ENCODE measurements around the gene PRKAG2.

The PRKAG2 gene

DNA sequence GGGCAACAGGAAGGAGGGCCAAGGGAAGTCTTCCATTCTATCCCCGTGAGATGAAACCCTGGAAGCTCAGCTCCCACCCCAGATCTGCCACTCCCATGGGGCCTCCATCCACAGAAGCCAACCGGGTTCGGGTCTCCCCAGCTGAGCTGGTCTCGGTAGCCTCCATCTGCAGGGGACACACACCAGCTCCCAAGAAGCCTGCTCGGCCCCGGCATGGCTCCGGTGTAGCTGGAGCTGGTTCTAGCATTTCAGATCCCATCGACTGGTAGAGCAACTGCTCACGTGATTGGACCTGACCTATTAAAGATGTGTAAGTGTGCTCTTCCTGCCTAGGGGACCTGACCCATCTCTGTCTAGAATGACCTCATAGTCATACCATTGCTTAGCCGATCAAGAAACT lies 138.0 kb downstream of the PRKAG2 start:
- DNase-seq = no peak

DNA sequence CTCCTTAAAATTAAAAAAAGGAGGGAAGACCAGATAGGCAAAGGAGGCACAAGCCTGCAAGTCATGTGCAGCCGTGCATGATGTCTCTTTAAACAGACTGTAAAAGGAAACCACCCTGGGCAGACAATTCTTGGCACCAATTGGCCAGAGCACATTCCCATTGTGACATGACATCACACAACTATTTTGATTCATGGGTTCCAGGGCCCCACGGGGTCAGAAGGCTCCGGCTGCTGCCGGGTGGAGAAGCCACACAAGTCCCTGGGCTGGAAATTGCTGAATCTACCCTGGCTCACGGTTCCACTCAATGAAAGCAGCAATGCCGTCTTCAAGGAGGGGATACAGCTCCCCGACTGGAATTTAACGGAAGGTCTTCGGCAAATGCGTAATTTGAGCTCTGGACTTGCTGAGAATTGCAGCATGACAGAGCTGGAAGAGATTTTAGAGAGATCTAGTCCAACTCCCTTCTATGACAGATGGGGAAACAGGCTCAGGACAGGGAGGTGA lies 140.5 kb downstream of the PRKAG2 start:
- no peak for DNase-seq

GRCh38 chr7:151735851-151736402 lies 141.0 kb downstream of the PRKAG2 start:
- no peak for DNase-seq

- DNase-seq = no peak
Measured at GRCh38 chr7:151735186-151735850, 141.6 kb downstream of the PRKAG2 start.

DNA sequence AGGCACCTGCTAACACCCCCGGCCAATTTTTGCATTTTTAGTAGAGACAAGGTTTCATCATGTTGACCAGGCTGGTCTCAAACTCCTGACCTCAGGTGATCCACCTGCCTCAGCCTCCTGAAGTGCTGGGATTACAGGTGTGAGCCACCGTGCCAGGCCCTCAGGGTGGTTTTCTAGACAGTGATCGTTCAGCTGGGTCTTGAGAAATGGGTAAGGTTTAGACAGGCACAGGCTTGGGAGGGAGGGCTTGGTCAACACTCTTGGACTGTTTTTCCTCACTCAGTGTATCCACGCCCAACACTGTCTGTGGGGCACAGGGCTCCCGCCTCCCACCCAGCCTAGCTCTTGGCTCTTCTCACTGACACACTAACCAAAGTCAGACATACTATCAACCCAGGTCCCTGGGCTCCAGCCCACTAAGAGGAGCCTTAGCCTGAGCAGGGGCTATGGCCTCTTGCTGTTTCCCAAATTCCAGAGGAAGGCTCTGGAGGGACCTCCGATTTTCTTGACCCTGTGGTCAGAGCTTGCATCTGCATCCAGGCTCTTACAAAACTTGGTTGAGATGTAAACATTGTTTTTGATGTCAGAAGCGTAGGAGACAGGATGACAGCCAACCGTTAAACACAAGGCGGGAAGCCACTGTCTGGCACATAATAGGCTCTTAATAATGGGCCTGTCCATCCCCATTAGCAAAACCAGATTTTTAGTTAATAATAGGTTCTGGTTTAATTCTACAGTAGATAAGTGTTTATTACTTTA lies 143.9 kb downstream of the PRKAG2 start:
- no peak for DNase-seq

DNA sequence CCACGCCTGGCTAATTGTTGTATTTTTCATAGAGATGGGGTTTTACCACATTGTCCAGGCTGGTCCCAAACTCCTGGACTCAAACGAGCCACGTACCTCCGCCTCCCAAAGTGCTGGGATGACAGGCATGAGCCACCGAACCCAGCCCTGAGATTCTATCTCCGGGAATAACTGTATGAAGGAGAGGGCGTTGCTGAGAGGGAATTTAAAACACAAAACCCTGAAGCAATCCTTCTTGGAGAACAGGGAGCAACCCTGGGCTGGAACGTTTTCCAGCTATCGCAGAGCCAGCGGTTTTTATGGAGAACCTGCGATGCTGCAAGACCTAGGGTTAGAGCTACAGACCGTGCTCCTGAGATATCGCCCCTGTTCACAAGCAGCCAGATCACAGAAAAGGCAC lies 144.6 kb downstream of the PRKAG2 start:
- DNase-seq = no peak

DNA sequence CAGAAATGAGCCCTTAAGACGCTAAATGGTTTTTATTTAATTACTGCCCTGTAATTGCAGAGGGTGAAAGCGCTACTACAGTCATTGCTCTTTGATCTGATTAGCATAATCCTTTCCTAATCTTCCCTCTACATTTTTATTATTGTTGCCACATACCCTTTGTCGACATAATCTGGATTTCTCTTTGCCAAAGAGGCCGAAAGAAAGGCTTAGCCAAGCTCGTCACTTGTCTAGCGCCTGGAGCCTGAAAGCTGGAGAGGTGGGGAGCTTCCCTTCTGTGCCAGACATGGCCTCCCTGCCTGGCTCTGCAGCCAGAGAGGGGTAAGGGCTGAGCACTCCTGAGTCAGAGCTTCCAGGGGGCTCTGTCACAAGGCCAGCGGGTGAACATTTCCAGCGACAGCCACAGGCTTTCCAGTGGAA lies 145.9 kb downstream of the PRKAG2 start:
- DNase-seq = no peak

GRCh38 chr7:151730591-151730990 lies 146.3 kb downstream of the PRKAG2 start:
- no peak for DNase-seq

DNA sequence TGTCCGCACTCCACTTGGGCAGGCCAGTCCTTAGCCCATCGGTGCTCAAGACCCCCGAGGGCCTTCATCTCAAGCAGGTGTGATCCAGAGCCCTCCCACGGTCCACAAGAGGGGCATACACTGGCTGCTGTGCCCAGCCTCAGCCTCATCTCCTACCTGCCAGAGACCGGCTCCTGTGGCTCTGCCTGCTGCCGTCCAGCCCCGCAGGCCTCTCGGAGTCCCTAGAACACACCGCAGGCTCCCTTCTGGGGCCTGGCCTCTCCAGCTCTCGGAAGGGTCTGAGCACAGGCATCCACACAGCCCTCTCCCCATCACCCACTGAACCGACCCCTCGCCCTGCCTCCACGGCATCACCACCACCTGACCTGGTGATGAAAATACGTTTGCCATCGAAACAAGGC lies 147.4 kb downstream of the PRKAG2 start:
- no peak for DNase-seq

DNA sequence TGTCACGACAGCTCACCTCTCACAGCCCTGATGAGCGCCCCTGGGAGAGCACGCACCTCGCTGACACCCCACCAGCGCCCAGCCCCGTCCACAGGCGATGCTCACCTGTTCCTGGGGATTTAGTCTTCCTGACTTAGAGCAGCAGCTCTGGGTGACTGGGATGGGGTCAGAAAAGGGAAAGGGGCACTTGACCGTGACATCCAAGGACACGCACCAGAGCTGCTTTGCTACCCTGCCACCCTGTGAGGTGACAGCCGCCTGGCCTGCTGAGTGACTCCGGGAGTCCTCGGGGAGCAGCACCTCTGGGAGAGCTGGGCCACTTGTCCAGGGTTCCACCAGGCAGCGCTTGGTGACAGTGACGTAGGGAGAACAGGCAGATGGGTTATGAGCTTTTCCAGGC lies 148.2 kb downstream of the PRKAG2 start:
- DNase-seq = no peak

- DNase-seq = no peak
Measured at GRCh38 chr7:151728286-151728660, 148.6 kb downstream of the PRKAG2 start.

GRCh38 chr7:151727579-151728285 lies 149.2 kb downstream of the PRKAG2 start:
- no peak for DNase-seq

GRCh38 chr7:151726652-151727578 lies 150.0 kb downstream of the PRKAG2 start:
- no peak for DNase-seq

- DNase-seq = no peak
Measured at GRCh38 chr7:151725844-151726651, 150.9 kb downstream of the PRKAG2 start.

- DNase-seq = no peak
Measured at GRCh38 chr7:151724920-151725584, 151.9 kb downstream of the PRKAG2 start.

- no peak for DNase-seq
Measured at GRCh38 chr7:151724250-151724915, 152.5 kb downstream of the PRKAG2 start.

DNA sequence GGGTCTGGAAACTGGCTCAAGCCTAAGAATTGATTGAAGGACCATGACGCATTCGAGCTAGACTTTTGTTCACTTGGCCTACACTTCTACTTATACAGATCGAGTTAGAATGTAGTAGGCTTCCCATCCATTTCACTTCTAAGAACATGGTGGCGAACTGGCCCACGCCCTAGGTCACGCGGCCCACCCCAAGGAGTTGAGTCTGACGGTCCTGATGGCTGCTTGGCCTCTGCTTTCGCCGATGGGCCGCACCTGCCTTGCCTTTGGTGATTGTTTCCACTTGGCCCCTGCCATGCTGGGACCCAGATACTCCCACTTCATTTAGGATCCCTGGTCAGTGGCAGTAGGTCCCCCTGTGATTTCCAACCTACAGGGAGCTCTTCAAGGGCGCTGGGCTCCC lies 153.6 kb downstream of the PRKAG2 start:
- DNase-seq = no peak

GRCh38 chr7:151722533-151722932 lies 154.4 kb downstream of the PRKAG2 start:
- DNase-seq = no peak

DNA sequence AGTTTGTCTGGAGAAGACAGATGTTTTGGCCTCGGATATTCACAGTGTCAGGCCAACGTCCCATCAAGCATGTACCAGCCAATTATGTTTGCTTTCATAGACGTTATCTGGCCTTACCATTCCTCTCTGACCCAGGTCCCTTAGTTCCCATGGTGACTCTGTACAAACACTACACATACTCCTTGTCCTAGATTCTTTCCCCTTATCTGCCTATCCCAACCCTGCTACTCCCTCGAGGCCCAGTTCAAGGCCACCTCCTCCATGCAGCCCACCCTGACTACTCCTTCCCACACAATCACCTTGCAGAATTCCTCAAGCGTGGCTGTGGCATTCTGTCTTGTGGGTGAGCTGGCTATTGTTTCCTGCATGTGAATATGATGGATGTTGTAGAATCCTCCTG lies 155.2 kb downstream of the PRKAG2 start:
- DNase-seq = no peak

- no peak for DNase-seq
Measured at GRCh38 chr7:151721236-151721635, 155.7 kb downstream of the PRKAG2 start.
